DMS53 (cell line): ENCODE results near the gene KCNQ1.

Source experiments
- DNase-seq: peaks from one replicate; lab custom pipeline; 2025; lab: John Stamatoyannopoulos, UW

Gene KCNQ1

GRCh38 chr11:2411446-2412305 lies 33.1 kb upstream of the KCNQ1 start:
- DNase-seq = no peak

- no peak for DNase-seq
Measured at GRCh38 chr11:2412323-2412722, 32.5 kb upstream of the KCNQ1 start.

- no peak for DNase-seq
Measured at GRCh38 chr11:2413742-2414579, 30.8 kb upstream of the KCNQ1 start.

- no peak for DNase-seq
Measured at GRCh38 chr11:2414616-2415015, 30.2 kb upstream of the KCNQ1 start.

GRCh38 chr11:2415171-2415570 lies 29.6 kb upstream of the KCNQ1 start:
- DNase-seq = peak; percentile 55

DNA sequence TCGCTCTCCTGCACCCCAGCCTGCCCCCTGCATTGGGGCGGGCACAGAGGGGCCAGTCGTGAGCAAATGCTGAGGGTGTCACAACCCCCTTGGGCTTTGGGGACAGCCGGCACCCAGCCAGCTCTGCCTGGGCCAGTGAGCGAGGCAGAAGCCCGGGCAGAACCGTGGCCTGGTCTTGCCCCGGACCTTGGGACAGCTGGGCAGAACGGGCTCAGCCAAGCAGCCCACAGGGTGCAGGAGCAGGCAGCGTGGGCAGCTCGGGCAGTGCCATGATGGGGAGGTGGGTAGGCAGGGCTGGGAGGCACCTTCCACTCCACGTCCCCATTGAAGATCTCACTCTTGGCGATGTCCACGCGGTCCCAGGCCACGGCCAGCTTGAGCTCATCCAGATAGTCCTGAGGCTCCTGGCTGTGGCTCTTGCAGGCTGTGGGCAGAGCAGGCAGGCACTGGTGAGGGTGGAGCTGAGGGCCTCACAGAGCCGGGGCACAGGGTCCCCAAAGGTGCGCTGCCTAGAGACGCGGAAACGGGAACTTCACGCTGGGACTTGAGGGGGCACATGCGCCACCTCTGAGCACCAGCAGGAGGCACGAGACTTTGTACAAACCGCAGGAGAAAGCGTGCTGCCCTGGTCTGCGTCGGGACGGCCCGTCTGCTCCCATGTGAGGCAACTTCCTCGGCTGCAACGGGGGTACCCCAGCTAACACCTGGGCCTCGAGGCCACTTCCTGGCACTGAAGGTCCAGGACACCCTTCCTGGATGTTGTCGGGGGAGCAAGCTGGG lies 29.0 kb upstream of the KCNQ1 start:
- no peak for DNase-seq

DNA sequence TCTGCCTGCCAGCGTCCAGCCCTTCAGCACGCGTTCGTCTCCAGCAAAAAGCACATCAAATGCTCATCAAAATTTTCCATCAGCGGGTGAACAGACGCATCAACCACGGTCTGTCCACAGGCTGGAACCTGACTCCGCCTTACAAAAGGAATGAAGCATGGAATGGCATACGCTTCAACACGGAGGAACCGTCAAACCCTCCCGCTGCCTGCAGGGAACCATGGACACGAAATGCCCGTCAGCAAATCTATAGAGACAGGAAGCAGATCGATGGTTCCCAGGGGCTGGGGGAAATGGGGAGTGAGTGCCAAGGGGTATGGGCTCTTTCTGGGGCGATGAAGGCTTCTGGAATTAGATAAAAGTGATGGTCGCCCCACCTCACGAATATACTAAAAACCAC lies 28.0 kb upstream of the KCNQ1 start:
- DNase-seq = no peak

GRCh38 chr11:2417856-2418692 lies 26.7 kb upstream of the KCNQ1 start:
- no peak for DNase-seq

- peak; percentile 61 for DNase-seq
Measured at GRCh38 chr11:2418693-2419360, 26.0 kb upstream of the KCNQ1 start.

- DNase-seq = peak; percentile 94
Measured at GRCh38 chr11:2419638-2420501, 24.9 kb upstream of the KCNQ1 start.

GRCh38 chr11:2420502-2421225 lies 24.1 kb upstream of the KCNQ1 start:
- DNase-seq = peak; percentile 93

- no peak for DNase-seq
Measured at GRCh38 chr11:2421226-2421994, 23.4 kb upstream of the KCNQ1 start.

- no peak for DNase-seq
Measured at GRCh38 chr11:2421996-2422395, 22.8 kb upstream of the KCNQ1 start.

DNA sequence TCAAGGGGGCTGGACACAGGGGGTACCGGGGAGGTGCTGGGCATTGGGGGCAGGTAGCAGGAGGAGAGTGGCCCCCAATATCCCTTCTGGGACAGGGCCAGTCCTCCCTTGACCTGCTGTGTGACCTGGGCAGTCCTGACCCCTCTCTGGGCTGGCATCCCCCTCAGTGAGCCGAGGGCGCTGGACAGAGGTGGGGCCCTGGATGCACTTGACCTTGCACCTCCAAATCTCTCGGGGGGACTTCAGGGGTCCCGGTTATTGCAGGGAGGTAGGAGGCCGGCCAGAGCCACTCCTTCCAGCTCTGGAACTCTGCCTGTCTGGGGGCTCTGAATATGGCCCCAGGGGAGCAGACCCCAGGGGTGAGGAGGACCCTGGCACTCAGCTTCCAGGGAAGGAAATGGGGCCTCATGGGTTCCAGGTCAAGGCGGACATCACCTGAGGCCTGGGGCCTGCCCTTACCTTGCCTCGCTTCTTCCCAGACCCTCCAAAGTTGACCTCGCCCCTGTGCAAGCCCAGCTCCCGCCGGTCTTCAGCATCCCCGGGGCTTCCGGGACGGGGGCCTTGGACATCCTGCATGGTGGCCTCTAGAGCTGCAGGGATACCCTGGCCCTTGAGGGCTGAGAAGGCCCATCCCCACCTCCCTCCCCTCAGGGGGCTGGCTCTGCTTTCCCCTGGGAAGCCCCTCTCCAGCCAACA lies 22.2 kb upstream of the KCNQ1 start:
- DNase-seq = no peak

GRCh38 chr11:2423157-2424025 lies 21.4 kb upstream of the KCNQ1 start:
- DNase-seq = no peak

DNA sequence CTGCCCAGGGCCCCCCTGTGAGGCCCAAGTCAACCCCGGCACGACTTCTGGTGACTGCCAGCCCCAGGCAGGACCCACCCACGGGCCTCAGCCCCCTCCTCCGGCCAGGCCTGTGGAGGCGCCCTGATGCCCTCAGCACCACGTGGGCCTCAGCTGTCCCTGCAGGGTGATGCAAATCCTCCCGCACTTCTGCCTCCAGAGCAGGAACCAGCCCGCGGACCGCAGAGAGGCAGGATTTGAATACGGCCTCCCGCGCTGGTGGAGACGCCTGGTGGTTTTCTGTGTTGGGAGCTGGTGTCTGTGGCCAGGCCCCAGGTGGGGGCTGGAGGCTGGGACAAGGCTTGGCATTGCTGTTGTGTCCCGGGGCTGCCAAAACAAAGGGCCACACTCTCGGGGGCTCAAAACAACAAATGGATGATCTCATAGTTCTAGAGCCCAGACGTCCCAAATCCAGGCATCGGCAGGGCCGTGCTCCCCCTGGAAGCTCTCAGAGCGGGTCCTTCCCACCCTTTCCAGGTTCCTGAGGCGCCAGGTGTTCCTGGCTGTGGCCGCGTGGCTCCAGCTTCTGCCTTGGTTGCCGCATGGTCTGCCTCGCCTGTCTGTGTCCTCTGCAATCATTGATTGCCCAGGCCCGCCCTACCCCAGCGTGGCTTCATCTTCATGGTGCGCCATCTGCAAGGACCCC lies 19.9 kb upstream of the KCNQ1 start:
- no peak for DNase-seq
